Fibroblast of lung (primary cell): ENCODE measurements around the gene GRK3. TPM values are rescaled to one million over a fixed set of nuclear protein-coding genes. Genes with fewer than 3 reads are reported as not detected.

Experiments used
- DNase-seq, 2 donors: peaks; one replicate each; pipeline versions ENCODE4 v3.0.0 to v3.0.0-alpha.2; 2010; ENCODE audit warnings: low read depth in 2 of 2
- H2AFZ ChIP-seq: 2 replicates; pipeline ENCODE4 v1.5.1; 2012; ENCODE audit warnings: low read length, control low read depth, inconsistent platforms
- H3K27ac ChIP-seq: 2 replicates; pipeline ENCODE4 v1.5.1; 2011; ENCODE audit warnings: low read length, control low read depth; ENCODE audit not compliant: insufficient read depth
- H3K27me3 ChIP-seq: 2 replicates; pipeline ENCODE4 v1.5.1; 2011; ENCODE audit warnings: mild to moderate bottlenecking, low read length; ENCODE audit not compliant: control insufficient read depth, insufficient read depth
- H3K36me3 ChIP-seq: 2 replicates; pipeline ENCODE4 v1.5.1; 2011; ENCODE audit warnings: low read length; ENCODE audit not compliant: control insufficient read depth, insufficient read depth
- H3K4me1 ChIP-seq: 2 replicates; pipeline ENCODE4 v1.5.1; 2011; ENCODE audit warnings: low read length; ENCODE audit not compliant: control insufficient read depth, insufficient read depth; ENCODE audit errors: extremely low read depth
- H3K4me2 ChIP-seq: 2 replicates; pipeline ENCODE4 v1.5.1; 2011; ENCODE audit warnings: low read length, control low read depth; ENCODE audit not compliant: insufficient read depth; ENCODE audit errors: extremely low read depth
- H3K4me3 ChIP-seq, 4 experiments: fragments of 200-600 bp in 1 of 4; sonication (generic) in 1 of 4; replicated peaks in 1 of 4; 2 replicates each; pipeline ENCODE4 v1.5.1; 2011 to 2016; ENCODE audit warnings: low read length in 4 of 4, low read depth in 3 of 4, mild to moderate bottlenecking in 3 of 4, control low read depth in 2 of 4, inconsistent platforms in 1 of 4, mixed read lengths in 1 of 4; ENCODE audit not compliant: insufficient read depth in 1 of 4; ENCODE audit errors: control extremely low read depth in 1 of 4
- H3K79me2 ChIP-seq: 2 replicates; pipeline ENCODE4 v1.5.1; 2012; ENCODE audit warnings: mild to moderate bottlenecking, low read length, inconsistent platforms; ENCODE audit not compliant: control insufficient read depth, insufficient read depth
- H3K9ac ChIP-seq: 2 replicates; pipeline ENCODE4 v1.5.1; 2011; ENCODE audit warnings: mild to moderate bottlenecking, low read length, control low read depth; ENCODE audit not compliant: insufficient read depth
- H3K9me3 ChIP-seq: 2 replicates; pipeline ENCODE4 v1.5.1; 2012; ENCODE audit warnings: low read depth, low read length; ENCODE audit not compliant: control insufficient read depth, insufficient read depth
- H4K20me1 ChIP-seq: 2 replicates; pipeline ENCODE4 v1.5.1; 2011; ENCODE audit warnings: low read length; ENCODE audit not compliant: control insufficient read depth, insufficient read depth; ENCODE audit errors: extremely low read depth
- CTCF ChIP-seq, 2 donors: IDR thresholded peaks in 1 of 2; conservative IDR thresholded peaks in 1 of 2; 1 replicate in 1 of 2; 2 replicates in 1 of 2; pipeline ENCODE4 v1.5.1; 2011 to 2012; ENCODE audit warnings: low read length in 2 of 2, control low read depth in 1 of 2, inconsistent platforms in 1 of 2, low read depth in 1 of 2, mild to moderate bottlenecking in 1 of 2
- EZH2 ChIP-seq: IDR thresholded peaks from 2 replicates; pipeline ENCODE4 v1.5.1; 2012; ENCODE audit warnings: low read length, control low read depth, mild to moderate bottlenecking; ENCODE audit errors: missing control alignments
- polyA plus RNA-seq, 2 donors: library from polyadenylated mRNA; depleted of rRNA in 1 of 2; stranded (reverse) in 1 of 2; unstranded in 1 of 2; fragments of >200 nt; gene quantifications; 2 replicates each; pipeline ENCODE4 v1.2.1, GENCODE V29; 2011 to 2012; ENCODE audit warnings: missing spikeins in 1 of 2
- total RNA-seq: library from RNA; depleted of rRNA; stranded (reverse); fragments of >200 nt; gene quantifications from 2 replicates; pipeline ENCODE4 v1.2.1, GENCODE V29; 2014

Gene GRK3
- total and polyA plus RNA-seq, 2 donors (not counting 1 experiment from before 2014, with no cell fraction given), result 1.6 to 1.7 TPM

GRCh38 chr22:25759825-25760231 is 195.4 kb downstream of the GRK3 start:
- Histone ChIP-seq H2AFZ (no peak overlapping the region), H3K4me3 (no peak overlapping the region), H3K4me1 (peaks cover 10% of the 10 kb centered on the region), H3K27ac (peak overlapping the region; percentile 57), H3K27me3 (no peaks in the 10 kb centered on the region), H3K9ac (no peak overlapping the region), H3K9me3 (no peaks in the 10 kb centered on the region), H3K36me3 (no peaks in the 10 kb centered on the region), H3K79me2 (no peaks in the 10 kb centered on the region), H3K4me2 (no peak overlapping the region), H4K20me1 (no peaks in the 10 kb centered on the region)
- peak; percentile 95 to 99 for DNase-seq
- TF ChIP-seq CTCF (conservative IDR thresholded peaks at IDR 0.05 in 1 of 2, IDR thresholded peaks at IDR 0.05 in 1 of 2; ENCODE audit: low read depth in 1 of 2, low read length in 2 of 2) (no peak), EZH2 (no peak)

GRCh38 chr22:25760294-25760693 is 195.8 kb downstream of the GRK3 start:
- no peaks in the 10 kb centered on the region for H3K9me3 ChIP-seq
- no peaks in the 10 kb centered on the region for H3K27me3 ChIP-seq
- H3K4me2 ChIP-seq, result no peak overlapping the region
- H2AFZ ChIP-seq, result no peak overlapping the region
- H3K9ac ChIP-seq, result no peak overlapping the region
- peaks cover 10% of the 10 kb centered on the region for H3K4me1 ChIP-seq
- no peak overlapping the region for H3K4me3 ChIP-seq
- peak overlapping the region; percentile 57 for H3K27ac ChIP-seq
- DNase-seq, result peak in 1 of 2 donors; percentile 59
- TF ChIP-seq EZH2, result no peak
- no peak for TF ChIP-seq CTCF (conservative IDR thresholded peaks at IDR 0.05 in 1 of 2, IDR thresholded peaks at IDR 0.05 in 1 of 2; ENCODE audit: low read depth in 1 of 2, low read length in 2 of 2)
- no peaks in the 10 kb centered on the region for H3K79me2 ChIP-seq
- no peaks in the 10 kb centered on the region for H3K36me3 ChIP-seq
- H4K20me1 ChIP-seq, result no peaks in the 10 kb centered on the region

- Histone ChIP-seq H2AFZ (no peak overlapping the region), H4K20me1 (no peaks in the 10 kb centered on the region), H3K4me1 (peaks cover 10% of the 10 kb centered on the region), H3K4me2 (no peak overlapping the region), H3K79me2 (no peaks in the 10 kb centered on the region), H3K9ac (no peak overlapping the region), H3K36me3 (no peaks in the 10 kb centered on the region), H3K9me3 (no peaks in the 10 kb centered on the region), H3K4me3 (no peak overlapping the region), H3K27ac (peak overlapping the region; percentile 57), H3K27me3 (no peaks in the 10 kb centered on the region)
- no peak for TF ChIP-seq CTCF (conservative IDR thresholded peaks at IDR 0.05 in 1 of 2, IDR thresholded peaks at IDR 0.05 in 1 of 2; ENCODE audit: low read depth in 1 of 2, low read length in 2 of 2)
- TF ChIP-seq EZH2, result no peak
- no peak for DNase-seq
Measured at GRCh38 chr22:25760848-25761595, 196.5 kb downstream of the GRK3 start.
